BE2C (cell line): ENCODE data around the gene WWOX.

ENCODE experiments used
- DNase-seq: peaks from one replicate; pipeline ENCODE4 v3.0.0-alpha.2; 2020
- H3K27me3 ChIP-seq: fragments of 250-450 bp; sonication (Bioruptor Pico); 2 replicates; pipeline ENCODE4 v1.5.1; 2020; ENCODE audit warnings: mild to moderate bottlenecking
- H3K36me3 ChIP-seq: fragments of 250-450 bp; sonication (Bioruptor Pico); 2 replicates; pipeline ENCODE4 v1.5.1; 2020; ENCODE audit warnings: mild to moderate bottlenecking
- H3K4me1 ChIP-seq: fragments of 250-450 bp; sonication (Bioruptor Pico); 2 replicates; pipeline ENCODE4 v1.5.1; 2020
- H3K4me3 ChIP-seq: 2 replicates; pipeline ENCODE4 v1.5.1; 2011; ENCODE audit warnings: low read depth, low read length
- H3K9me3 ChIP-seq: fragments of 250-450 bp; sonication (Bioruptor Pico); 2 replicates; pipeline ENCODE4 v1.5.1; 2020
- CTCF ChIP-seq: IDR thresholded peaks from 2 replicates; pipeline ENCODE4 v1.5.1; 2012; ENCODE audit warnings: mild to moderate bottlenecking, low read depth, low read length

WWOX gene

GRCh38 chr16:78195797-78196196 lies 96.3 kb downstream of the WWOX start:
- no peak for DNase-seq
- Histone ChIP-seq H3K36me3 (no peaks in the 10 kb centered on the region), H3K4me1 (no peaks in the 10 kb centered on the region), H3K9me3 (no peaks in the 10 kb centered on the region; the same call in 1 of the 2 replicates), H3K27me3 (no peaks in the 10 kb centered on the region), H3K4me3 (no peak overlapping the region)
- TF ChIP-seq CTCF, result no peak

- no peak overlapping the region for H3K4me3 ChIP-seq
- no peak for DNase-seq
- H3K9me3 ChIP-seq, result no peaks in the 10 kb centered on the region; the same call in 1 of the 2 replicates
- H3K4me1 ChIP-seq, result no peaks in the 10 kb centered on the region
- H3K36me3 ChIP-seq, result no peaks in the 10 kb centered on the region
- TF ChIP-seq CTCF, result no peak
- no peaks in the 10 kb centered on the region for H3K27me3 ChIP-seq
These were observed 97.0 kb downstream of the WWOX start for GRCh38 chr16:78196502-78196901.

GRCh38 chr16:78198288-78198687 lies 98.8 kb downstream of the WWOX start:
- no peak for DNase-seq
- Histone ChIP-seq H3K9me3 (no peaks in the 10 kb centered on the region), H3K36me3 (no peaks in the 10 kb centered on the region), H3K27me3 (no peaks in the 10 kb centered on the region), H3K4me3 (no peak overlapping the region), H3K4me1 (no peaks in the 10 kb centered on the region)
- TF ChIP-seq CTCF, result no peak

GRCh38 chr16:78199325-78200022 lies 100.0 kb downstream of the WWOX start:
- no peak for TF ChIP-seq CTCF
- Histone ChIP-seq H3K27me3 (no peaks in the 10 kb centered on the region), H3K36me3 (no peaks in the 10 kb centered on the region), H3K9me3 (no peaks in the 10 kb centered on the region; the same call in 1 of the 2 replicates), H3K4me3 (no peak overlapping the region), H3K4me1 (no peaks in the 10 kb centered on the region)
- no peak for DNase-seq

GRCh38 chr16:78200023-78200389 lies 100.6 kb downstream of the WWOX start:
- no peaks in the 10 kb centered on the region; the same call in 1 of the 2 replicates for H3K9me3 ChIP-seq
- H3K4me1 ChIP-seq, result no peaks in the 10 kb centered on the region
- no peaks in the 10 kb centered on the region for H3K36me3 ChIP-seq
- no peak overlapping the region for H3K4me3 ChIP-seq
- DNase-seq, result no peak
- no peak for TF ChIP-seq CTCF
- no peaks in the 10 kb centered on the region for H3K27me3 ChIP-seq

- no peaks in the 10 kb centered on the region for H3K27me3 ChIP-seq
These were observed 101.2 kb downstream of the WWOX start for GRCh38 chr16:78200623-78201096.

More at GRCh38 chr16:78200623-78201096, 101.2 kb downstream of the WWOX start:
- Histone ChIP-seq H3K4me3 (no peak overlapping the region), H3K36me3 (no peaks in the 10 kb centered on the region), H3K4me1 (no peaks in the 10 kb centered on the region), H3K9me3 (no peaks in the 10 kb centered on the region; the same call in 1 of the 2 replicates)
- TF ChIP-seq CTCF, result no peak
- no peak for DNase-seq
